HFFc6 (cell line): ENCODE measurements around the gene RPAP2. TPM values are rescaled to one million over a fixed set of nuclear protein-coding genes. Genes with fewer than 3 reads are reported as not detected.

ENCODE experiments used
- DNase-seq: peaks from one replicate; pipeline ENCODE4 v3.0.0-alpha.2; 2018
- H3K27ac Mint-ChIP-seq: 2 replicates; pipeline ENCODE4 v1.8.0; 2020; ENCODE audit warnings: mild to moderate bottlenecking, mixed read lengths
- H3K27me3 Mint-ChIP-seq: 2 replicates; pipeline ENCODE4 v1.8.0; 2021; ENCODE audit warnings: mild to moderate bottlenecking, moderate library complexity, mixed read lengths; ENCODE audit not compliant: insufficient read depth
- H3K36me3 Mint-ChIP-seq: 2 replicates; pipeline ENCODE4 v1.8.0; 2021; ENCODE audit warnings: low read depth, mixed read lengths
- H3K4me1 Mint-ChIP-seq: 2 replicates; pipeline ENCODE4 v1.8.0; 2020; ENCODE audit warnings: low read depth, mixed read lengths
- H3K4me3 Mint-ChIP-seq: 2 replicates; pipeline ENCODE4 v1.8.0; 2020; ENCODE audit warnings: mild to moderate bottlenecking, moderate library complexity, mixed read lengths
- H3K9me3 Mint-ChIP-seq: 2 replicates; pipeline ENCODE4 v1.8.0; 2020; ENCODE audit warnings: mild to moderate bottlenecking, mixed read lengths
- total RNA-seq, 6 experiments: library from RNA; stranded (reverse); fragmentation: NEBNext Ultra II Directional; extraction: Animal tissue kit (Norgen Biotek cat#: 25700); gene quantifications; 2 replicates in 1 of 6; 3 replicates in 5 of 6; pipeline ENCODE4 v1.2.3, GENCODE V29; 2021
- TF ChIP-seq, protein P1 (sequence below): fragments of 200-600 bp; sonication (generic); IDR thresholded peaks from 2 replicates; pipeline ENCODE4 v1.5.0; 2021; ENCODE audit warnings: antibody characterized with exemption, mild to moderate bottlenecking

Gene RPAP2
- total RNA-seq, 6 experiments from 2014 or later = 18.4 to 24.8 (median 21.0) TPM

DNA sequence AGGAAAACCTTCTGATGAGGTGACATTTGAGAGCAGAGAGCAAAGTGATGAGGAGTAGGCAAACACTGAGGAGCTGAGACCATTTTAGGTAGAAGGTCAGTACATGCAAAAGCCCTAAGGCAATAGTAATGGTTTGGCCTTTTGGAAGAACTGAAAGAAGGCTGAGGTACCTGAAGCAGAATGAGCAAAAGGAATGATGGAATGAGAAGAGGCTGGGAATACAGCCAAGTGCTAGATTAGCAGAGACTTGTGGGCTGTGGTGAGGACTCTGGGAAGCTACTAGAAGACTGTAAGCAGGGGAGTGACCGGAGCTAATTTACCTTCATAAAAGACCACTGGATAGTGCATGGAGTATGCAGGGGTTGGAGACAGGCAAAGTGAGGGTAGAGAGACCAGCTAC, 110.0 kb downstream of the RPAP2 start:
- Mint-ChIP-seq H3K4me3 (no peak overlapping the region), H3K27me3 (peaks cover 4% of the 10 kb centered on the region; the same call in 1 of the 2 replicates), H3K36me3 (peaks cover 5% of the 10 kb centered on the region), H3K4me1 (peaks cover 17% of the 10 kb centered on the region), H3K27ac (no peak overlapping the region), H3K9me3 (peaks cover 5% of the 10 kb centered on the region)
- peak; percentile 16 for DNase-seq
- TF ChIP-seq, protein P1, sequence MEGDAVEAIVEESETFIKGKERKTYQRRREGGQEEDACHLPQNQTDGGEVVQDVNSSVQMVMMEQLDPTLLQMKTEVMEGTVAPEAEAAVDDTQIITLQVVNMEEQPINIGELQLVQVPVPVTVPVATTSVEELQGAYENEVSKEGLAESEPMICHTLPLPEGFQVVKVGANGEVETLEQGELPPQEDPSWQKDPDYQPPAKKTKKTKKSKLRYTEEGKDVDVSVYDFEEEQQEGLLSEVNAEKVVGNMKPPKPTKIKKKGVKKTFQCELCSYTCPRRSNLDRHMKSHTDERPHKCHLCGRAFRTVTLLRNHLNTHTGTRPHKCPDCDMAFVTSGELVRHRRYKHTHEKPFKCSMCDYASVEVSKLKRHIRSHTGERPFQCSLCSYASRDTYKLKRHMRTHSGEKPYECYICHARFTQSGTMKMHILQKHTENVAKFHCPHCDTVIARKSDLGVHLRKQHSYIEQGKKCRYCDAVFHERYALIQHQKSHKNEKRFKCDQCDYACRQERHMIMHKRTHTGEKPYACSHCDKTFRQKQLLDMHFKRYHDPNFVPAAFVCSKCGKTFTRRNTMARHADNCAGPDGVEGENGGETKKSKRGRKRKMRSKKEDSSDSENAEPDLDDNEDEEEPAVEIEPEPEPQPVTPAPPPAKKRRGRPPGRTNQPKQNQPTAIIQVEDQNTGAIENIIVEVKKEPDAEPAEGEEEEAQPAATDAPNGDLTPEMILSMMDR = no peak

DNA sequence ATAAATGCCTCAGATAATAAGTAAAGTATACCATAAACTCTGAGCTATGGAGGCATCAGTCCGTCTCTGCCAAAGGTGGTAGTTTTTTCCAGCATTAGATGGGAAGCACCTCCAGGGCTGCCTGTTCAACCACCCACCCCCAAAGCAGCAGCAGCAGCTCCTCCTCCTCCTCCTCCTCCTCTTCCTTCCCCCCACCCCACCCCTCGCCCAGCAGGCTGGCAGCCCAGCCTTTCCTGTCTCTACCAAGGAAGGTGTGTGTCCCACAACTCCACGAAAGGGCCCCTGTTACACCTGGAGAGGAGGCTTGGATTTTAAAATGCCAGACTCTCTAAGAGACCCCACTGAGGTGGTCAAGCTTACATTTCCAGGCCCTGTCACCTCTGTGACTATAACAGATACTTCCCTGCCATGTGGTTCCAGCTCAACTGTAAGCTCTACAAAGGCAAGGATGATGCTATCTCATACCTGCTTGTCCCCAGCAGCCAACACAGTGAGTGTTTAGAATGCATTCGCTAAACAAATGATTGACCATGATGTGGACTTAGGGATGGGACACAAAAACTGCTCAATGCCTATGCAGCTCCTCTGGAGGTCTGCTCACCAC, 111.2 kb downstream of the RPAP2 start:
- TF ChIP-seq, protein P1 = no peak
- Mint-ChIP-seq H3K36me3 (no peaks in the 10 kb centered on the region), H3K4me3 (no peak overlapping the region), H3K27me3 (peaks cover 8% of the 10 kb centered on the region; the same call in 1 of the 2 replicates), H3K4me1 (peaks cover 17% of the 10 kb centered on the region), H3K27ac (no peak overlapping the region), H3K9me3 (no peaks in the 10 kb centered on the region)
- DNase-seq = no peak

DNA sequence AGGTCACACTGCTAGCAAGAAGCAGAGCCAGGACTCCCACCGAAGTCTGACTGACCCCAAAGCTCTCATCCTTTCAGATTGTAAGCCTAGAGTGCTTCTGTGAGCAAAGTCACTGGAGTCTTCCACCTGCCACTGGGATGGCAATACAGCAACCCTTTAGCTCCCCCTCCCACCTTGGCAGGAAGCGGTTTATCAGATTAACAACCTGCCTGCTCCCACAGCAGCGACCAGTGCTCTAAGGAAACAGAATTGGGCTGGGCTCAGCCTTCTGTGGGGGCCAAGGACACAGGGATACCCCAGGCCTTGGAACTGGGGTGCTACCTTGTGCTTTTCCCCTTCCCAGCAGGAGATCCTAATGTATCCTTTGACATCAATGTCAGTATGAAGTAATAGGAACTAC, 111.8 kb downstream of the RPAP2 start:
- H3K27me3 Mint-ChIP-seq = peaks cover 8% of the 10 kb centered on the region; the same call in 1 of the 2 replicates
- H3K4me1 Mint-ChIP-seq = peaks cover 17% of the 10 kb centered on the region
- no peaks in the 10 kb centered on the region for H3K36me3 Mint-ChIP-seq
- DNase-seq = no peak
- no peak overlapping the region for H3K27ac Mint-ChIP-seq
- TF ChIP-seq, protein P1 = no peak
- no peaks in the 10 kb centered on the region for H3K9me3 Mint-ChIP-seq
- no peak overlapping the region for H3K4me3 Mint-ChIP-seq

DNA sequence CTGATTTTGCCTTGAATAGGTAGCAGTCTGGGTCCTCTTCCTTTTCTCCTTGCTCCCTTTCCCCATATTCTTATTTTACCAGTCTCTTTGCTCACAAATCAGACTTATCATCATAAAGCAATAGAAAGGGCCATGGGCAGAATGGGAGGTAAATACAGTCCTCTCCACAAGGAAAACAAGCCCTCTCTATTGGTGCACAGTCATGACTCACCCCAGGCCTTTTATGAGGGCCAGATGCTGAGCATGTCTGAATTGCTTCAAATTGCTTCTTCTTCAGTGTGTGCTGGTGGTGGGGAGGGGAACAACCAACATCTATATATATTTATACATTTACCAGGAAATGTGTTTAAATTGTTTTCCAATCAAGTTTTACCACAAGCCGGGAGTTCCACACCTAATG, 112.7 kb downstream of the RPAP2 start:
- DNase-seq = peak; percentile 70
- H3K9me3 Mint-ChIP-seq = no peaks in the 10 kb centered on the region
- peak overlapping the region; percentile 9 for H3K27ac Mint-ChIP-seq
- peaks cover 17% of the 10 kb centered on the region for H3K4me1 Mint-ChIP-seq
- TF ChIP-seq, protein P1 = no peak
- no peak overlapping the region for H3K4me3 Mint-ChIP-seq
- H3K36me3 Mint-ChIP-seq = no peaks in the 10 kb centered on the region
- H3K27me3 Mint-ChIP-seq = peaks cover 8% of the 10 kb centered on the region; the same call in 1 of the 2 replicates

DNA sequence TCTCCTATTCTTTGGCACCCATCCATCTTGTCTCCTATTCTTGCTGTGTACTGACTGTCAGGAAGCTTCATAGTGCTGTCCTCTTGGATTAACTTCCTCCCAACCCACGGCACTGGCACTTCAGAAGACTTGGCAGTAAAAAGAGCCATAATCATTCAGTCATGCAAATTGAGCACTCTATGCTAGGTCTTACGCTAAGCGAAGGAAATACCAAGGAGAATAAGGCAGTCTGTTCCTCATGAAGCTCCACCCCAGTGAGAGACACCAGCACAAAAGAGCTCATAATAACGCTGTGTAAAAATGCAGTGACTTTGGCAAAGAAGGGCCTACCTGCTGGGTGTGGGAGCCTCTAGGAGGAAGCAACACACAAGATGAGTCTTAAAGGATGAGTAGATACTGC, 120.8 kb downstream of the RPAP2 start:
- Mint-ChIP-seq H3K4me3 (no peak overlapping the region), H3K27me3 (peaks cover 11% of the 10 kb centered on the region), H3K27ac (no peak overlapping the region), H3K9me3 (no peaks in the 10 kb centered on the region), H3K4me1 (no peaks in the 10 kb centered on the region), H3K36me3 (no peaks in the 10 kb centered on the region)
- DNase-seq = no peak
- TF ChIP-seq, protein P1 = no peak
